Head of caudate nucleus (tissue), 42 donors: ENCODE measurements around the gene USP37.
"Not testable (repeated sequence)": the region's sequence is repeated elsewhere in the genome, so short reads cannot be mapped to it uniquely, and the experiment has no call there.

Experiments
- DNase-seq, 42 donors: peaks; one replicate each; pipeline versions ENCODE4 v3.0.0 to v3.0.0-alpha.2; 2020 to 2021; ENCODE audit warnings: mixed read lengths in 7 of 42
- intact Hi-C: fragments of 100-400 bp; cut with DNase I; formaldehyde crosslinking; loops from one replicate; pipeline ENCODE4 v1.15.0; 2022

USP37 gene

DNA sequence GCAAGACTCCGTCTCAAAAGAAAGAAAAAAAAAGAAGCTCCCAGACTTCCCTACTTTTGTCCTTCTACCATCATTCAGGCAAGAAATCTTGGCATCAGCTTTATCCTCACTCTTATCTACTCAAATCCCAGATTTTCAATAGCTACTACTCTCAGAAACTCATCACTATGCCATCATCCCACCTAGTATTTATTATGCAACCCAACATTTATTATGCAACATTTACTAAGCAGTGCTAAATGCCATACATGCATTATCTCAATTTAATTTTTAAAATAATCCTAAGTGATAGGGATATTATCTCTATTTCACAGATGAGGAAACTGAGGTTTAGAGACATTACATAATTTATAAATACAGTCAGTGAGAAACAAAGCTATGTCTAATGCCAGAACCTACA lies 4.1 kb downstream of the USP37 start:
- intact Hi-C loops: no loop called here

DNA sequence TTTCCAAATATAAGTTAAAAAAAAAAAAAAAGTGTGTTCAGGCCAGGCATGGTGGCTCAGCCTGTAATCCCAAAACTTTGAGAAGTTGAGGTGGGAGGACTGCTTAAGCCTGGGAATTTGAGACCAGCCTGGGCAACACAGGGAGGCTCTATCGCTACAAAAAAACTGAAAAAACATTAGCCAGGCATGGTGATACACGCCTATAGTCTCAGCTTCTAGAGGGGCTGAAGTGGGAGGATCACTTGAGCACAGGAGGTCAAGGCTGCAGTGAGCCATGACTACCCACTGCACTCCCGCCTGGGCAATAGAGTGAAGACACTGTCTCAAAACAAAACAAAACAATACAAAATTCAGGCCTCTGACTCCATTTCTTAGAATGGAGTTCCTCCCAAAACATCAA lies 9.2 kb downstream of the USP37 start:
- intact Hi-C loops: no loop called here
- DNase-seq: no peak

More for the DNA sequence above, 4.1 kb downstream of the USP37 start:
- no peak for DNase-seq

DNA sequence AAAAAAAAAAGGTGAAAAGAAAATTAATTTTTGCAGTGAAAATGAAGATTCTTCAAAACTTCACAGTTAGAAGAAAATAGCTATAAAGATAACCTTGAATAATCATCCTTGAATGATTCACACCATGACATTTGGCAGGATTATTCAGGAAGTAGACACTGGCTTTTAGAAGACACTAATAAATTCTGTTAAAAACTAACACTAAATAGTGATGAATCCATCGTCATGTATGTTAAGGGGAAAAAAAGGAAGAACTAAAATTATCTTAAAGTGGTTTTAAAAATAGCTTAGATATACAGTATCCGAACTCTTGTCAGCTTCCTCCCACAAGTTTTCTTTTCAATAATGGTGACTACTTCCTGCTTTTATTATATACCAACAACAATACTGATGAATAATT lies 10.2 kb downstream of the USP37 start:
- DNase-seq: no peak
- intact Hi-C loops: no loop called here

DNA sequence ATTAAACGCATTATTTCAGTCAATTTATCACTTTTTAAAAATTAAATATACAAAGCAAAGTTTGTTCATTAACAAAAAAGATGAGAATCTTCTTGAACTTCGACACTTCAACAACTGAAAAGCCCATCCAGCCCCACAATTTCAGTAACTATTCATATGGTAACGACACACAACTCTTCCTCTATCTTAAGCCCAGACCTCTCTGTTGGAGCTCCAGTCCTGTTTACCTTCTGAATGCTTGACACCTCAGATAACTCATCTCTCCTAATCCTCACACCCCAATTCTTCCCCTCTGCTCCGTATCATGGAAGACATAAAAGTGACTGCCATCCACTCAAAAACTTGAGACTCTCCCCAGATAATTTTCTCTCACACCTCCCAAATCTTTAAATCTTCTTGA lies 12.6 kb downstream of the USP37 start:
- intact Hi-C loops: no loop called here
- no peak for DNase-seq

DNA sequence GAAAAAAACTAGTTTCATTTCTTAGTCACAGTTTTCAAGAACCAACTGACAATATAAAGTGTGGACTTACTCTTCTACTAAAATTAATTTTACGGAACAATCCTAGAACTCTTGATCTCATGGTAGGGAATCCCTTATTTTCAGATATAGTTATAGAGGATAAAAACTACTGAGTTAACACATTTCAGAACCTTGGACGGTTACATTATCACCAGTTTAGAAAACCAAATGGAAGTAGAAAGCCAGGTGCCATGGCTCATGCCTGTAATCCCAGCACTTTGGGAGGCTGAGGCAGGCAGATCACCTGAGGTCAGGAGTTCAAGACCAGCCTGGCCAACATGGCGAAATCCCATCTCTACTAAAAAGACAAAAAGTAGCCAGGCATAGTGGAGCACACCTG lies 13.9 kb downstream of the USP37 start:
- DNase-seq, intact Hi-C loops: not testable (repeated sequence)

DNA sequence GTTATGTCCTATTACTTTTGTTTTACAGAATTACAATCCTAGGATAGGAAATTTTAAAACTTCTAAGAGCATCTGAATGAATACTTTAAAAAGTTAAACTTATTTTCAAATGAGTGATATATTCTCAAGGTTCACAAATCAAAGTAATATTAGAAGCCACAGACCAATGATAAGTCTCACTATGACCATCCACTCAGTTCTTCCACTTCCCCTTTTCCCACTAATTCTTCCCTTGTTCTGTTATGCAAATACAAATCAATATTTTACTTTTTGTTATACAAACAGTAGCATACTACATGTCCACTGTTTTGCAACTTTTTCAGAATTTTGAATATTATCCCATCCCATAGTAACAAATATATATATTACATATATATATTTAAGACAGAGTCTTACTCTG lies 20.2 kb downstream of the USP37 start:
- intact Hi-C loops: no loop called here
- no peak for DNase-seq

DNA sequence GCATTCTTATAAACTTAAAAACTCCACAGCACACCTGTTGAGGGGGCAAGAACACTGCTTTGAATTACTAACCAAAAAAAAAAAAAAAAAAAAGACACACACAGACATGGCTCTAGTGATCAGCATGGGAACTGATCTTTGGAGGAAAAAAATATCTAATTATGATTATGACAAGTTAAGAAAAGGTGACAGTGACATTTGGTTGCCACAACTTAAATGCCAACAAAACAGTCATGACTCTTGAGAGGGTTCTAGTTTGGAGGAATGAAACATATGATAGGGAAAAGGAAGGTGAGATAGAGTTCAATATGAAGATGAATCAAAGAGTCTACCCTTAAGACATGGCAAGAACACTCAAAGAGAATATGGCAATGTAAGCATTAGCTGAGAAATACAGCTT lies 20.6 kb downstream of the USP37 start:
- intact Hi-C loops: no loop called here
- DNase-seq: no peak

DNA sequence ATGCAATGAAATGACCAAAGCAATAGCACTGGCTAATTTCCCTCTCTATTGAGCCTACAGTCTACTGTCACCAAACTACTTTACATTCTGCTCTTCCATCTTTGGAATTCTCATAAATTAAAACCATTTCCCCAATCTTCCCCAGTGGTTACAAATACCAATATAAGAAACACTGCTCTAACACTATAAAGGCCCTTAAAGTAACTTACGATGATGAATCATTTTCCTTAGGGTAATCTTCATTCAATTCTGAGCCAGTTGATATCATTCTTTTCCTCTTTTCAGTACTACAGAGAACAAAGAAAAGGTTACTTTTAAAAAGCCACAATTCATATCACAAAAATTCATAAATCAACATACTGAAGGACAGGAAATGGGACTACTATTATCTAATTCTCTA lies 22.1 kb downstream of the USP37 start:
- intact Hi-C loops: no loop called here
- no peak for DNase-seq

DNA sequence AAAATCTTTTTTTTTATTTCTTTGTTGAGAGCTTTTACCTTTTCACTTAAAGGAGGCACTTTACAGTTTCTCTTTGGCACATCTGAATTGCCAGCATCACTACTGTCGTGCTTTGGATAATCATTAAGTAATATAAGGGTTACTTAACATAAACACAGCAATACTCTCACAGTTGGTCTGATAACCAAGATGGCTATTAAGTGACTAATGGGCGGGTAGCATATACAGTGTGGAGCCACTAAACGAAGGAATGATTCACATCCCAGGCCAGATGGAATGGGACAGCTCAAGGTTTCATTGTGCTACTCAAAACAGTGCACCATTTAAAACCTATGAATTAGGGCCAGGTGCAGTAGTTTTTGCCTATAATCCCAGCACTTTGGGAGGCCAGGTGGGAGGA lies 28.1 kb downstream of the USP37 start:
- intact Hi-C loops: no loop called here
- no peak for DNase-seq

DNA sequence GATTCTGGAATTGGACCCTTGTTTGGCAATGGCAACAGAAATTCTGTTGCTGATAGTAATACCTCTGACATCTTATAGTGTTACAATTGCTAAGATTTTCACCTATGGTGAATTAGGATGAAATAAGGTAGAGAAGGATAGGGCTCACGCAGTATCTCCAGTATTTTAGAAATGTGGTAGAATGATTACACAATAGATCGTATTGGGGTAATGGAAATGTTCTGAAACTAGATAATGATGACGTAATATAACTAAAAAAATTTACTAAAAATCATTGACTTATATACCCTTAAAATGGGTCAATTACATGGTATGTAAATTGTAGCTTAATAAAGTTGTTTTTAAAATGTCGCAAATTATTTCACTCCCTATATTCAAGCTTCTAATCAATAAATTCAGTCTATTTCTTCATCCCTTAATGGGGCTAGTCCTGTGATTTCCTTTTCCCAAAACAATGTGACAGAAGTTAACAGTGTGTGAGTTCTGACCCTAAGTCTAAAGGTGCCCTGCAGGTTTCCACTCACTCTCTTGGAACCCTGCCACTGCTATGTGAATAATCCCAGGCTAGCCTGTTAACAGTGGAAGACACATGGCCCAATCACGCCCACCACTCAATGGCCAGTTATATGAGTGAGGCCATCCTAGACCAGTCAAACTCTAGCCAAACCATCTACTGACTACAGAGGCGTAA lies 31.2 kb downstream of the USP37 start:
- no peak for DNase-seq
- intact Hi-C loops: no loop called here

DNA sequence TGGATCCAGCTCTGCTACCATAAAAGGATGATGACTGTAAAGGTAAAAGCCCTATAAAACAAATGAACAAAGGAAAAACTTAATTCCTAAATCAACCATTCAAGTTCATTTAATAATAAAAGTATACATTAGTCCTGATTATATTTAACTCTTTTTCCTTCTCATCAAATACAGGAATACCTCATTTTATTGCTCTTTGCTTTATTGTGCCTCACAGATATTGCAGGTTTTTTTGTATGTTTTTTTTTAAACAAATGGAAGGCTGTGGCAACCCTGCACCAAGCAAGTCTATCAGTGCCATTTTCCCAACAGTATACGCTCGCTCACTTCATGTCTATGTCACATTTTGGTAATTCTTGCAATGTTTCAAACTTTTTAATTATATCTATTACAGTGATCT lies 38.2 kb downstream of the USP37 start:
- intact Hi-C loops: no loop called here
- no peak for DNase-seq

DNA sequence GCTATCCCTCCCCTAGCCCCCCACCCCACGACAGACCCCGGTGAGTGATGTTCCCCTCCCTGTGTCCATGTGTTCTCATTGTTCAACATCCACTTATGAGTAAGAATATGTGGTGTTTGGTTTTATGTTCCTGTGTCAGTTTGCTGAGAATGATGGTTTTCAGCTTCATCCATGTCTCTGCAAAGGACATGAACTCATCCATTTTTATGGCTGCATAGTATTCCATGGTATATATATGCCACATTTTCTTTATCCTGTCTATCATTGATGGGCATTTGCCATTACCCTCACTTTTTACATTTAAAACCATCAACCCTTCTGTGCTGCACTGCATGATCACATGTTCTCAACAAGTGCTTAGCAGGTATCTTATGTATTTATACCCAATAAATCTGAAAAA lies 39.7 kb downstream of the USP37 start:
- DNase-seq, intact Hi-C loops: not testable (repeated sequence)

DNA sequence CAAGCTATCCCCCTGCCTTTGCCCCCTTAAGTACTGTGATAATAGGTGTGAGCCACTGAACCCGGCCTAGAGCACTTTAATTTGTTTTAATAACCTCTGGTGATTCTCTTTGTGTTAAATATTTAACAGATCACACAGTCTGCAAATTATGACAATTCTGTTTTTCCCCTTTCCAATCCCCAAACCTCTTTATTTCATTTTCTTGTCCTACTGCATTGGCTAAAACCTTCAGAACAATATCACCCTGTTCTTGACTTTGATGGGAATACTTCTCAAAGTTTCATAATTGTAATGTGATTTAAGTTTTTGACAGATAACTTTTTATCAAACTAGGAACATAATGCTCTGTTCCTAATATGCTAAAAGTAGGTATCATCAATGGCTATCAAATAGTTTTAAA lies 44.5 kb downstream of the USP37 start:
- intact Hi-C loops: no loop called here
- DNase-seq: no peak

DNA sequence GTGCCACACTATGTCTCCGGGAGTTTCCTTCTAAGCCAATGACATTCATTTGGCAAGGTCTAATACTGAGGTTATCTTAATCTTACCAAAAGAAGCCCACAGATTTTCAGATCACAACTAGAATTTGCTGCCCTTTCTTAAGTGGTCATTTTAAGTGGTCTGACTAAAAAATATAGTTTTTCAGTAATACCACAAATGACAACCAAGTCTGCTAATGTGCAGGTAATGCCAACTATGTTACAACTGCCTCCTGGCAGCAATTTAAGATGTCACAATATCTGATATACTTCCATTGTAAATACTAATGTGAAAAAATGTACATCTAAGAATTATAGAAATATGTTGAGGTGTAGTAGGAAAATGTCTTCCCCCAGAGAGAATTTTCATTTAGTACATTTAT lies 49.3 kb downstream of the USP37 start:
- intact Hi-C loops: no loop called here
- no peak for DNase-seq

DNA sequence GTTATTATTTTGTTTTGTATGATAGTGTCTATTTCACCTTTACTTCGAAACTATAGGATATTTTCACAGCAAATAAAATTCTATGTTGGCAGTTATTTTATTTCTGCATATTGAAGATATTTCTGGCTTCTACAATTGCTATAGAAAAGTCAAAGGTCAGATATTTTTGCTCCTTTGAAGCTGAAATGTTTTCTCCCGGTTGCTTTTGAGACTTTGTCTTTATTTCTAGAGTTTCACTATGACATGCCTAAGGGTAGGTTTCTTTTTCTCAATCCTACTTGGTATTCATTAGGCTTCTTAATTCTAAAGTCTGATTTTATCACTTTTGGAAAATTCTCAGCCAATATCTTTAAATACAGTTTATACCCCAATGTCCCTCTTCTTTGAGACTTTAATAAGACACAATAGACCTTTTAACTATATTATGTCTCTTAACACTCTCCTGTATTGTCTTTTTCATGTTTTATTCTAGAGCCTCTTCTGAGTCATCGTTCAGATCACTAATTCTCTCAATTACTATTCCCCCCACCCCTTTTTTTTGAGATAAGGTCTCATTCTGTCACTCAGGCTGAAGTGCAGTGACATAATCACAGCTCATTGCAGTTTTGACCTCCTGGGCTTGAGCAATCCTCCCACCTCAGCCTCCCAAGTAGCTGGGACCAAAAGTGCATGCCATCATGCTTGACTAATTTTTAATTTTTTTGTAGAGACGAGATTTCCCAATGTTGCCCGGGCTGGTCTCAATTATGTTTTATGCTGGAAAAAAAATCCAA lies 50.5 kb downstream of the USP37 start:
- intact Hi-C loops: no loop called here
- peak in 18 of 42 donors; percentile 2 to 57 (median 26) for DNase-seq

DNA sequence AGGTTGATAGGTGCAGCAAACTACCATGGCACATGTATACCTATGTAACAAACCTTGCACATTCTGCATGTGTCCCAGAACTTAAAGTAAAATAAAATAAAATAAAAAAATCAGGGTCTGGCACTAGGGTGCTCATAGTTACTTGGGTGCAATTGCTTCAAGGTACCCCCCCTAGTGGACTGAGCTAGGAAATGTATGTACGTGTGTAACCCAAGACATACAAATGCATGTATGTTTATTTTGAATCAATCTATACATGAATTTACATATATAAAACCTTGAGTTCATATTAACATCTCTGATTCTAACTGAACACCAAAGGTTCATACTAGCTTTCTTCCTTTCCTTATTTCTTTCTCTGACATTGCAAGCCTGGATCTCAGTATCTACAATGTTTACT lies 51.5 kb downstream of the USP37 start:
- intact Hi-C loops: no loop called here
- DNase-seq: no peak

DNA sequence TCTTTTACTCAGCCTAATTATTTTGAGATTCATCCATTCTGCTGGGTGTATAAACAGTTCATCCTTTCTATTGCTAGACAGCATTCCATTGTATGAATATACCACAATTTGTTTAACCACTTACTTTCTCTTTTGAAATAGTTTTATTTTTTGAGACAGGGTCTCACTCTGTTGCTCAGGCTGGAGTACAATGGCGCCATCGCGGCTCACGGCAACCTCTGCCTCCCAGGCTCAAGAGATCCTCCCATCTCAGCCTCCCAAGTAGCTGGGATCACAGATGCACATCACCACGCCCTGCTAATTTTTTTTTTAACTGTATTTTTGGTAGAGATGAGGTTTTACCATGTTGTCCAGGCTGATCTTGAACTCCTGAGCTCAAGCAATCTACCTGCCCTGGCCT lies 54.5 kb downstream of the USP37 start:
- DNase-seq: no peak
- intact Hi-C loops: no loop called here

DNA sequence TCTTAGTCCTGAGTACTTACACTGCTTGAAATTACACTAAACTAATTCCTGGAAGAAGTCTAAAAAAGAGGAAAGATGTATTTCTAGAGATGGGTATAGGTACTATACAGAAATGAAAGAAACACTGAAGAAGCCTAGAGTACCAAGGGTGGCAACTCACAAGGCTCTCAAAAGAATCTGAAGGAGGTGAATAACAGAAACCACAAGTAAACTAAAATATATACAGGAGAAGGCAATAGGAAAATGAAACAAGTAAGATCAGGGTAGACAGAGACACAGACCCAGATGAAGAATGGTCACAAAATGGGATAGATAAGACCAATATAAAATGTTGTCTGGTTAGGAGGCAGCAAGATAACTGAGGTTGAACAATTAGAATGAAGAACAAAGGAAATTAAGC lies 59.9 kb downstream of the USP37 start:
- no peak for DNase-seq
- intact Hi-C loops: no loop called here

DNA sequence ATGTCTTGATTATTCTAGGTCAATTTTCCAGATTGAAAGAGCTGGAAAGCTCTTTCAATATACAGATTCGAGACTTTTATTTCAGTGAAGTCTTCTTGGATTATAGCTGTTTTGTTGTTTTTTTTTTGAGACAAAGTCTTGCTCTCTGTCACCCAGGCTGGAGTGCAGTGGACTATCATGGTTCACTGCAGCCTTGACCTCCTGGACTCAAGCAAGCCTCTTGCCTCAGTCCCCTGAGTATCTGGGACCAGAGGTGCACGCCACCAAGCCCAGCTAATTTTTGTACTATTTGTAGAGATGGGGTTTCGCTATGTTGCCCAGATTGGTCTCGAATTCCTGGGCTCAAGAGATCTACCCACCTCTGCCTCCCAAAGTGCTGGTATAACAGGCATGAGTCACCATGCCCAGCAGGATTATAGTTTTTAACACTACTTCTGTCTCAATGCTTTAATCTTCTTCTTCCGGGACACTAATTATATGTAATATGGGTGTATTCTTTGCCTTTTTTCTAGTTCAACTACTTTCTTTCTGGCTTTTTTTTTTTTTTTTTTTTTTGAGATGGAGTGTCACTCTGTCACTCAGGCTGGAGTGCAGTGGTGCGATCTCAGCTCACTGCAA lies 62.3 kb downstream of the USP37 start:
- DNase-seq: no peak
- intact Hi-C loops: no loop called here

DNA sequence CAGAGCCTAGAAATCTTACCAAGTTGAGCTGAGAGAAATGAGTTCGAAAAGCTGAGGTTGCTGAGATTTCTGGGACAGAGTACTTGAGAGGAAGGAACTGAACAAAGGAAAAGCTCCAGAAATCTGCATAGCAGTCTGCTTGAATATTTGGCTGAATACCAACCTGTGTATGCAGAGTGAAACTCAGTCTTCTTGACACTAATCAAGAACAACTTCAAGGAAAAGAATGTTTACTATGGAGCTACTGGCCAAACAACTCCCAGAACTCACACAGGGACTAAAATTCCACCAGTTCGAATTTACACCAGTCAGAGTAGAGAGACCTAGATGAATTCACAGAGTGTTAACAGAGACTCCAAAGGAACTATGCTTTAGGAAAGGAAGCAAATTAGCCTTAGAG lies 66.5 kb downstream of the USP37 start:
- intact Hi-C loops: no loop called here
- DNase-seq: no peak
